Prostate gland (tissue), 2 donors: ENCODE data around the gene NOC2L.

Source experiments
- POLR2AphosphoS5 ChIP-seq: sonication (generic); formaldehyde crosslinking; IDR thresholded peaks from one replicate; pipeline ENCODE4 v1.6.1; 2017; ENCODE audit warnings: antibody characterized with exemption
- TF ChIP-seq, protein P1 (sequence below), 4 experiments: fragments of 200-600 bp in 2 of 4; fragments of 450-650 bp in 2 of 4; sonication (generic) in 2 of 4; IDR thresholded peaks; 1 replicate in 3 of 4; 2 replicates in 1 of 4; pipeline ENCODE4 v1.5.1; 2016 to 2019; ENCODE audit warnings: antibody characterized with exemption in 4 of 4, mild to moderate bottlenecking in 2 of 4, moderate library complexity in 2 of 4

DNA sequence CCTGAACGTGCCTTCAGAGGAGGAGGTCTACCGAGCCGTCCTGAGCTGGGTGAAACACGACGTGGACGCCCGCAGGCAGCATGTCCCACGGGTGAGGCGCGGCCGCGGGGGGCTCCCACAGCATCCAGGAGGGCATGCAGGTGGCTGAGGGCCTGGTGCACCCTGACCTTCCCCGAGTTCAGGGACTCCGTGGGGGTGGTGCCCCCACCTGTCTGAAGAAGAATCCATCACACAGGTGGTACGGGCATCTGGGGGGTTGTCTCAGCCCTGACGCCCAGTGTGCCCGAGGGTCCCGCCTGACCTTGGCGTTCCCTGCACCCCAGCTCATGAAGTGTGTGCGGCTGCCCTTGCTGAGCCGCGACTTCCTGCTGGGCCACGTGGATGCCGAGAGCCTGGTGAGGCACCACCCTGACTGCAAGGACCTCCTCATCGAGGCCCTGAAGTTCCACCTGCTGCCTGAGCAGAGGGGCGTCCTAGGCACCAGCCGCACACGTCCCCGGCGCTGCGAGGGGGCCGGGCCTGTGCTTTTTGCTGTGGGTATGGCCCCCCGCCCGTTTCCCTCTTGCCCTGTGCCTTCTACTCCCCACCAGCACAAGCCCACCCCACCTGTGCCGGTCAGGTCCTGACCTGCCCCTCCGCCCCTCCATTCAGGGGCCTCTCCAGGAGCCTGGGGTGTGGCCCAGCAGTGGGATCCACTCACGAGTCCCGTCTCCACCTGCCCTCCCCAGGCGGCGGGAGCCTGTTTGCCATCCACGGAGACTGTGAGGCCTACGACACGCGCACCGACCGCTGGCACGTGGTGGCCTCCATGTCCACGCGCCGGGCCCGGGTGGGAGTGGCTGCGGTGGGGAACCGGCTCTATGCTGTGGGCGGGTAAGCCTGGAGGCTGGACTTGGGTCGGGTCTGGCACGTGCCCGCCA, 3.6 kb upstream of the NOC2L start:
- TF ChIP-seq, protein P1, sequence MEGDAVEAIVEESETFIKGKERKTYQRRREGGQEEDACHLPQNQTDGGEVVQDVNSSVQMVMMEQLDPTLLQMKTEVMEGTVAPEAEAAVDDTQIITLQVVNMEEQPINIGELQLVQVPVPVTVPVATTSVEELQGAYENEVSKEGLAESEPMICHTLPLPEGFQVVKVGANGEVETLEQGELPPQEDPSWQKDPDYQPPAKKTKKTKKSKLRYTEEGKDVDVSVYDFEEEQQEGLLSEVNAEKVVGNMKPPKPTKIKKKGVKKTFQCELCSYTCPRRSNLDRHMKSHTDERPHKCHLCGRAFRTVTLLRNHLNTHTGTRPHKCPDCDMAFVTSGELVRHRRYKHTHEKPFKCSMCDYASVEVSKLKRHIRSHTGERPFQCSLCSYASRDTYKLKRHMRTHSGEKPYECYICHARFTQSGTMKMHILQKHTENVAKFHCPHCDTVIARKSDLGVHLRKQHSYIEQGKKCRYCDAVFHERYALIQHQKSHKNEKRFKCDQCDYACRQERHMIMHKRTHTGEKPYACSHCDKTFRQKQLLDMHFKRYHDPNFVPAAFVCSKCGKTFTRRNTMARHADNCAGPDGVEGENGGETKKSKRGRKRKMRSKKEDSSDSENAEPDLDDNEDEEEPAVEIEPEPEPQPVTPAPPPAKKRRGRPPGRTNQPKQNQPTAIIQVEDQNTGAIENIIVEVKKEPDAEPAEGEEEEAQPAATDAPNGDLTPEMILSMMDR (IDR thresholded peaks at IDR 0.05), result no peak
- TF ChIP-seq POLR2AphosphoS5, result no peak
